Uterus (tissue), 2 donors: ENCODE measurements around the gene PPM1A.

Source experiments
- POLR2A ChIP-seq, 2 donors: fragments of 450-650 bp; IDR thresholded peaks; one replicate each; pipeline ENCODE4 v1.6.1; 2016; ENCODE audit warnings: antibody characterized with exemption in 2 of 2, mild to moderate bottlenecking in 1 of 2, moderate library complexity in 1 of 2
- TF ChIP-seq, protein P1 (sequence below), 4 experiments: fragments of 200-600 bp in 2 of 4; fragments of 450-650 bp in 2 of 4; sonication (generic) in 2 of 4; IDR thresholded peaks; one replicate each; pipeline ENCODE4 v1.5.1; 2016 to 2019; ENCODE audit warnings: antibody characterized with exemption in 4 of 4, mild to moderate bottlenecking in 2 of 4, moderate library complexity in 1 of 4

- TF ChIP-seq, protein P1, sequence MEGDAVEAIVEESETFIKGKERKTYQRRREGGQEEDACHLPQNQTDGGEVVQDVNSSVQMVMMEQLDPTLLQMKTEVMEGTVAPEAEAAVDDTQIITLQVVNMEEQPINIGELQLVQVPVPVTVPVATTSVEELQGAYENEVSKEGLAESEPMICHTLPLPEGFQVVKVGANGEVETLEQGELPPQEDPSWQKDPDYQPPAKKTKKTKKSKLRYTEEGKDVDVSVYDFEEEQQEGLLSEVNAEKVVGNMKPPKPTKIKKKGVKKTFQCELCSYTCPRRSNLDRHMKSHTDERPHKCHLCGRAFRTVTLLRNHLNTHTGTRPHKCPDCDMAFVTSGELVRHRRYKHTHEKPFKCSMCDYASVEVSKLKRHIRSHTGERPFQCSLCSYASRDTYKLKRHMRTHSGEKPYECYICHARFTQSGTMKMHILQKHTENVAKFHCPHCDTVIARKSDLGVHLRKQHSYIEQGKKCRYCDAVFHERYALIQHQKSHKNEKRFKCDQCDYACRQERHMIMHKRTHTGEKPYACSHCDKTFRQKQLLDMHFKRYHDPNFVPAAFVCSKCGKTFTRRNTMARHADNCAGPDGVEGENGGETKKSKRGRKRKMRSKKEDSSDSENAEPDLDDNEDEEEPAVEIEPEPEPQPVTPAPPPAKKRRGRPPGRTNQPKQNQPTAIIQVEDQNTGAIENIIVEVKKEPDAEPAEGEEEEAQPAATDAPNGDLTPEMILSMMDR (IDR thresholded peaks at IDR 0.05) = no peak
- no peak for TF ChIP-seq POLR2A (IDR thresholded peaks at IDR 0.05)
Observed at GRCh38 chr14:60311417-60311816, 62.4 kb downstream of the PPM1A start.
